GM19239 (cell line): ENCODE results near the gene CCDC148.
"Not testable (repeated sequence)": the region's sequence is repeated elsewhere in the genome, so short reads cannot be mapped to it uniquely, and the experiment has no call there.

ENCODE experiments used
- DNase-seq: peaks from one replicate; pipeline ENCODE4 v3.0.0; 2011; ENCODE audit warnings: low spot score; ENCODE audit not compliant: insufficient read length
- FAIRE-seq: peaks from 2 replicates; lab custom pipeline; 2011; peaks lifted over from hg19 to GRCh38; lab: Jason Lieb, UNC

CCDC148 gene

DNA sequence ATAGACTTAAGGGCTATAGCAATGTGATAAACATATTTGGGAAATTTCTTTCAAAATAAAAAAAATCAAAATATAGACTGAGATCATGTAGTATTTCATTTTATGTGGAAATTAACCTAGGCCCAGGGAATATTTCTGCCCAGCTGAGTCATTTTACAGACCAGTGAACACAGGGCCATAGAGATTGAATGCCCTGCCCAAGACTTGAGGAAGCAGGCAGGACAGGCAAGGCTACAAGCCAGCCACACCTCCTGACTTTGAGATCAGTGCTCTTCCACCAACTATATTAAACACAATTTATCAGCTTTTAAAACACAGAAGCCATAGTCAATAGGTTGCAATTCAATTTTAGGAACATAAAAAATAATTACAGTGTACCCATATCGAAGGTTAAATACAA is 12.9 kb downstream of the CCDC148 start:
- no peak for FAIRE-seq
- no peak for DNase-seq

DNA sequence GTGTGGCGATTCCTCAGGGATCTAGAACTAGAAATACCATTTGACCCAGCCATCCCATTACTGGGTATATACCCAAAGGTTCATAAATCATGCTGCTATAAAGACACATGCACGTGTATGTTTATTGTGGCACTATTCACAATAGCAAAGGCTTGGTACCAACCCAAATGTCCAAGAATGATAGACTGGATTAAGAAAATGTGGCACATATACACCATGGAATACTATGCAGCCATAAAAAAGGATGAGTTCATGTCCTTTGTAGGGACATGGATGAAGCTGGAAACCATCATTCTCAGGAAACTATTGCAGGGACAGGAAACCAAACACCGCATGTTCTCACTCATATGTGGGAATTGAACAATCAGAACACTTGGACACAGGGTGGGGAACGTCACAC is 17.5 kb downstream of the CCDC148 start:
- DNase-seq, FAIRE-seq: not testable (repeated sequence)

DNA sequence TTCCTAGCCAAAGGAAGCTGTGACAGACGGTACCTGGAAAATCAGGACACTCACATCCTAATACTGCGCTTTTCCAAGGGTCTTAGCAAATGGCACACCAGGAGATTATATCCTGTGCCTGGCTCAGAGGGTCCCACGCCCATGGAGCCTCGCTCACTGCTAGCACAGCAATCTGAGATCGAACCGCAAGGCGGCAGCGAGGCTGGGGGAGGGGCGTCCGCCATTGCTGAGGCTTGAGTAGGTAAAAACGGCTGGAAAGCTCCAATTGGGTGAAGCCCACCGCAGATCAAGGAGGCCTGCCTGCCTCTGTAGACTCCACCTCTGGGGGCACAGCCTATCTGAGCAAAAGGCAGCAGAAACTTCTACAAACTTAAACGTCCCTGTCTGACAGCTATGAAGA is 22.8 kb downstream of the CCDC148 start:
- DNase-seq, FAIRE-seq: not testable (repeated sequence)

DNA sequence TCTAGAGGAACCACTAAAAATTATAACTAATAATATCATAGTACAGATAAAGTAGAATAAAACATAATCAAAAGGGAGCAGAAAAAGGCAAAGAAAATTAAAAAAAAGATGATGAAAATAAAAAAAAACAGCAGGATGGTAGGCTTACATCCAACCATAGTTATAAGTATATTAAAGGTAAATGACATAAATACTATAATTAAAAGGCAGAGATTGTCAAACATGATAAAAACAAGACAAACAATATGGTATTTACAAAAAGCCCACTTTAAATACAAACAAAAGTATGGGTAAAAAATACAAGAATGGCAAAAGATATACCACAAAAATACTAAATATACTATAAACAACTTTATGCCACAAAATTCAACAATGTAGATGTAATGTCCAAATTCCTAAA is 24.4 kb downstream of the CCDC148 start:
- DNase-seq, result no peak
- no peak for FAIRE-seq

DNA sequence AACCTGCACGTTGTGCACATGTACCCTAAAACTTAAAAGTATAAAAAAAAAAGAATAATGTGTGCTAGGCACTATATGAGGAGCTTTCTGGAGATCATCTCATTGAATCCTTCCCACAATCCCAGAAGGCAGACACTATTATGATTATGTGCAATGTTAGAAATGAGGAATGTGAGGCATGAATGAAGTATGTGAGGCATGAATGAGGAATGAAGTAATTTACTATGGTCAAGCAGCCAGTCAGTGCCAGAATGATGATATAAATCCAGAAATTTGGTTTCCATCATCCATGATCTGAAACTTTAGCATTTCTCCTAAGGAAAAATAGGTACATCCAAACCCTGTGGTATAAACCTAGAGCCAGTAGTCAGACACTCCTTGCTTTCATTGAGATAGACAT is 42.0 kb downstream of the CCDC148 start:
- DNase-seq, result no peak
- no peak for FAIRE-seq

DNA sequence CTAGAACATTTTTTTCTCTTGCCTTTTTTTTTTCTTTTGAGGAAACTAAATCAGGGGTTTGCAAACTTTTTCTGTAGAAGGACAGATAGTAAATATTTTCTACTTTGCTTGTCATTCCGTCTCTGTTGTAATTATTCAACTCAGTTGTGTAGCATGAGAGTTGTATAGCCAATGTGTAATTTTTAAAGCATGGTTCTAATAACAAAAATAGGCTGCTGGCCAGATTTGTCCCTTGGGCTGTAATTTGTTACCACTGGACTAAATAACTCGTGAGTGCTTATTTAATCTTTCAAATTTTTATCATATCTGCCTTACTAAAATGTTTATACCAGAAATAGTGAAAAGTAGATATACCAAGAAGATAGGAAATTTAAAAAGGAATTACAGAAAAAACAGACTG is 43.0 kb downstream of the CCDC148 start:
- FAIRE-seq (no peak), DNase-seq (no peak)

DNA sequence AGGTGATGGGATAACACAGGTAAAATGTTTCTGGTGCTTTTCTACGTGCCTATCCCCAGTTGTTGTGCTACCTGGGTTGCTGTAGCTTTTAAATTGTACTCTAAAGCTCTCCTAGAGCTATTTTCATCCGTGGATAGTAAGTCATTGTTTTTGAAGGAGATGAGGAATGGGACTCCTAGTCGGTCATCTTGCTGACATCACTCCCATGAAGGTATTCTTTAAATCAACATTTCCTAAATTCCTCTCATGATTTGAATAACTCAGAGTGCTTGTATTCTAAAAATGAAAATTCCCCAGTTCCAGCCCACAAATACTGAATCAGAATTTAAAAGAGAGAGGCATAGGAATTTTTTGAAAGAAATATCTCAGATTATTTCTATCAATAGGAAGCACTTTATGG is 44.3 kb downstream of the CCDC148 start:
- FAIRE-seq (no peak), DNase-seq (no peak)

DNA sequence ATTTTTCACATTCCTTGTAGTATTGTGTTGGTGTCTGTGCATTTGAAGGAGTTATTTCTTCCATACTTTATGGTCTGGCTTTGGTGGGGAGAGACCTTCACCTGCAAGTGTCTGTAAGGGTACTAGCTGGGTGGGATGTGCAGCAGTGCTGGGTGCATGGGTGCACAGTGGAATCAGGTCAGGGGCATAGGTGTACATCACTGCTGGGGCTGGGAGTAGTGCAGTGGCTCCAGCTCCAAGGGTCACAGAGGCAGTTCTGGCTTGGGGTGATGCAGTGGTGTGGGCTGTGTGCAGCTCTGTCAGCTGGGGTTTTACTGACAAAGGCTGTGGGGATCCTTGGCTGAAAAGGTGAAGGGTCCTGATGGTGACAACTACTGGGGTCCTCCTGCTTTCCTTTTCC is 44.8 kb downstream of the CCDC148 start:
- FAIRE-seq (no peak), DNase-seq (no peak)

DNA sequence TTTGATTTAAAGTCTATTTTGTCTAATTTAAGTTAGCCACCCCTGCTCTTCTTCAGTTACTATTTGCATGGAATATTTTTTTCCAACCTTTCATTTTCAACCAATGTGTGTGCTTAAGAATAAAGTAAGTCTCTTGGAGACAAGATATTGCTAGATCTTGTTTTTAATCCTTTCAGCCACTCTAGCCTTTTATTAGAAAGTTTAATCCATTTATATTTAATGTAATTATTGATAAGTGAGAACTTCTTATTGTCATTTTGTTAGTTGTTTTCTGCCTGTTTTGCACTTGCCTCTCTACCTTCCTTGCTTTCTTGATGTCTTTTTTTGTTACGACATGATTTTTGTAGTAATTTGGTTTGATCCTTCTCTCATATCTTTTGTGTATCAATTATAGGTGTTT is 46.4 kb downstream of the CCDC148 start:
- DNase-seq (no peak), FAIRE-seq (no peak)

DNA sequence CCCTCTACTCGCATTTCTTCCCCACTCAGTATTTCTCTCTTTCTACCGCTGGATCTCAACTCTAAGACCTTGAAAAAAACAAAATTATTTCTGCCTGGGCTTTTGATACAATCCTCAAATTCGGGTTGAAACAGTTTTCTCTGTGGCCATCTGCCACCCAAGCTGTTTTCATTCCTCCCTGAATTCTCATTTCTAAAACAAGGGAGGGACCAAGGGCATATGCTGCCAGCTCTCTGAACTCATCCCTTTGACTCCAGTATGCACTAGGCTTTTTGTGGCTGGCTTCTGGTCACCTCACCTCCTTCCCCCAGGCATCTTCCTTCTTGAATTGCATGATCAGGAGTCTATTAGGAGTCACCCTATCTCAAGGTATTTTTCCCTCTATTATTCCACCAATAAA is 49.5 kb downstream of the CCDC148 start:
- no peak for DNase-seq
- FAIRE-seq, result no peak

DNA sequence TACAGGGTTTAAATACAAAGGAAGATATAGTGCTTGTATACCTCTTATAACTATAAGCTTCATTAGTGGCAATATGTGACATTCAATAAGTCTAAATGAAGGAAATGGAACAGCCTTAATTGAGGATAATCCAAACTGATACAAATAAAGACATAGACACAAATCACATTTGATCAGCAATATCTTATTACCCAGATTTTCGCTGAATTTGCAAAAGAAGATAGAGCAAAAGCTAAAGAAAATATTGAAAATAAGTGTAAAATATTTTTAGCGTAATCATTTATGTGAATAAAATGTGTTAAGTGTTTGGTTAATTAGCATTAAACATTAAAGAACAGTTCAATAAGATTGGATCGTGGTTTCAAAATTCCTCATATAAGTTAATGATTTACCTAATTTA is 51.2 kb downstream of the CCDC148 start:
- DNase-seq (no peak), FAIRE-seq (no peak)

DNA sequence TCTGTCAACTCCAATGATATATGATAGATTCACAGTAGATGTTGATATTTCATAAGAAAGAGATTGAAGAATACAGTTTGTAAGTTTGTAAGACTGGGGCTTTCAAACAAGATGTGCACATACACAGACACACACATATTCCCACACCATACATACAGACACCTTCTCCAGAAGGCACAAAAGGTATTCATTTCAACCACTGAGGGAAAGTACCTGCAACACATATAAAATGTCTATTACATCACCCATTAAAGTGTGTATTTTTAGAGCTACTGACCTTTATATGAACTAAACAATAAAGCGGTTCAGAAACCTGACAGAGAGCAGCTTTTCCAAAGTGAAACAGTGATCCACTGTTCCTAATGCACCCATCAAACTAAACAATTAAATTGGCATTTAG is 53.3 kb downstream of the CCDC148 start:
- no peak for DNase-seq
- FAIRE-seq, result no peak

DNA sequence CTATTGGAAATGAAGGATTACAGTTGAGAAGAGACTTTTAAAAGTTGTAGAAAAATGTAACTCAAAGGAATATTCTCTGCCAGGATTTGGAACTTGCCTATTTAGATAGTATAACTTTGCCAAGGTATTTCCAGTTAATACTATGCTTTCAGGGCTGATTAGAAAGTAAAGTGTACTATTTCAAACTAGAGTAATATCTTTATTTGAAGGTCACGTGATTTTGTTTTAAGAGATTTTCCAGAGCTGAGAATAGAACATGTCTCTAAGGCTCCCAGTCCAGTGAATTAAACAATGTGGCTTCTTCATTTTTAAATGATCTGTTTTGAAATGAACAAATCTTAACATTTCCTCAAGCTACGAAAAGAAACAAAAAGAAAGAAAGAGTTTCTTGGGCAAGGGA is 53.9 kb downstream of the CCDC148 start:
- FAIRE-seq (no peak), DNase-seq (no peak)

DNA sequence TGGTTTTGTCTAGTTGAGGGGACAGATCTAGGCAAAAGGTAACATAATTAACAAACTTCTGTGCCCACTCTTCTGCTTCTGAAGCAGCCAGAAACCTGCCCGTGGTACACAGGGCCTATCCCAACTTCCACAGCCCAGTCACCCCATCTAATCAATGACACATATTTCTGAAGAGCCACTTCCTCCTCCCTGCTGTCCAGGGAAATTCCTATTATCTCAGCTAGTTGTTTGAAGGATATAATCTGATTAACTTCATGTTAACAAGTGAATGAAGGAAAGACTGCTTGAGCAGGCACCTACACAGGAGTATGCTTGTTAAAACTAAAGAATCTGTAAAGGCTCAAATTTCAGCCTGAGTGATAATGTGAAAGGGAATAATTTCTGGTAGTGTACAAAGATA is 61.4 kb downstream of the CCDC148 start:
- FAIRE-seq, result no peak
- no peak for DNase-seq

DNA sequence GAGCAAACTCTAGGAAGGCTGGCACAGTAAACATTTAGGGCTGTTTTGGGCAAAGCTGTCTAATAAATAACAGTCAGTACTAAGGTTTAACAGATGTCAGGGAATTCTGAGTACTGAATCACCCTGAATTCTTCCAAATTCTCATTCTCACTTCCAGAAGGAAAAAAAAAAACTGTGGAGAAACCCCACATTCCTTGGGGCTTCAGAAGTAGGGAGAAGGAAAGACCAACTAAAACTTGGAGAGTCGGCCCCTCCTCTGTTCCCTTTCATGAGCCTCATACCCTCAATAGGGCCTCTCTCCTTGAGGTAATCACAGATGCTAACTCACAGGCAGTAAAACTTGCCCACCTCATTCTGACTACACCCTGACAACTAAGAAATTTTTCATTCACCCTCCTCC is 62.1 kb downstream of the CCDC148 start:
- DNase-seq (no peak), FAIRE-seq (no peak)

DNA sequence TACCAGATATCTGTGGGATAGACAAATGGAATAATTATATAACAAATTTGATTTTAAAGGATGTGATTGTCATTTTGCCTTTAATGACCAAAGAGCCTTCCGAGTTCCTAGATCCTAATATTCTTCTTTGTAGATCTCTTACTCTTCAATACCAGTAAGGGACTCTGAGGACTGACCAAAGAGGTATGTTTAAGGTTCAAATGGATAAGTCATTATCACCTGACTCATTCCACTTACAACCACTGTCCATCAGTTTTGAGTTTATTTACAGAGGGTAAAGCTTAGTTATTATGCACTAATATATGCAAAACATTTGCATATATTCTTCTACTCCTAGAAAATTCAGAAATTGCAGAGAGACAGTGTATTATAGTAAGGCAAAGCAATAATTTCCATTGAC is 62.7 kb downstream of the CCDC148 start:
- no peak for FAIRE-seq
- no peak for DNase-seq

DNA sequence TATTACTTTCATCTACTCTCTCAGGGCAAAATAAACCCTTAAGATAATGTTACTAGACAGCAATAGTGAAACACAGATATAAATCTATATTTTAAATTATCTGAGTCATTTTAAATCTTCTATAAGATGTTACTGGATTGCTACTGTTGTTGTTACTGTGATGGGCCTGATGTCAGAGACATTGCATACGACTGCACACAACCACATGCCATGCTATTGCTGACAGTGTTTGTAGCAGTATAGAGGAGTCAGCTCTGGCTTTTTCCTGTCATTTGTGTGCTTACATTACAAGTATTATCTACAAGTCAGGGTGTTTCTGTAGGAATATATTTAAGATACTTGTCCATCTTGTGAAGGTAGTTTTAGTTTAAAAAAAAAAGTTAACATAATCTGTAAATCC is 63.9 kb downstream of the CCDC148 start:
- FAIRE-seq, result no peak

DNA sequence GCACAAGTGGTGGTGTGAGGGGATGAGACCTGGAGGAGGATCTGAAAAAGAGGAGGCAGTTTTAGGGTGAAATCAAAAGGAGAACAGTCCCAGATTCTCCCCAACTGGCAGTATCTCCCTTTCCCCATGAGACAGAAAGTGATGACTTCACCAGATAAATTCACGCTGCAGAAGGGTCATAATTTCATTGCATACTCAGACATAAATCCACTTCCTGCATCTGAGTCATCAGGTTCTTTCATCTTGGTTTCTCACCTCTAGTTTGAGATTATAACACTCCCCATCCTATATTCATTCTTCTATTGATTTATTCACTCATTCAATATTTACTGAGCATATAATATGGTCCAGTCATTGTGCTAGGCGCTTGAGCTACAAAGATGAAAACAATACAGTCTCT is 64.7 kb downstream of the CCDC148 start:
- FAIRE-seq, result no peak
- DNase-seq, result no peak

More for the DNA sequence above, 63.9 kb downstream of the CCDC148 start:
- DNase-seq, result no peak

DNA sequence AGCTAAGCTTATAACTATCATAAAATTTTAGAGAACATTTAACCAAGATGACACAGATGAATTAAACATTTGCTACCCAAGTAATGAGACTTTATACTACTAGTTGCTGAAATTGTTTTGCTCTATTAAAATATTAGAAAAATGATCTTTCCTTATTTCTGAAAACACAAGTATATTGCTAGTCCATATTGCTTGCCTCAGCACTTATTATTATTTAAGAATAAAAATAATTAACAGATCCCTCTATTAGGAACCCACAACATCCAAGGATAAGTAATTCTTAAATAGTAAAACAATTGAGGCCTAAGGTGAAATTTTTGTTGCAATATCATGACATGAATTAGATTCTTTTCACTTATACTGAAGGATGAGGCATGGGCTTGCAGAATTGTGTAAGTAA is 65.2 kb downstream of the CCDC148 start:
- FAIRE-seq (no peak), DNase-seq (no peak)

DNA sequence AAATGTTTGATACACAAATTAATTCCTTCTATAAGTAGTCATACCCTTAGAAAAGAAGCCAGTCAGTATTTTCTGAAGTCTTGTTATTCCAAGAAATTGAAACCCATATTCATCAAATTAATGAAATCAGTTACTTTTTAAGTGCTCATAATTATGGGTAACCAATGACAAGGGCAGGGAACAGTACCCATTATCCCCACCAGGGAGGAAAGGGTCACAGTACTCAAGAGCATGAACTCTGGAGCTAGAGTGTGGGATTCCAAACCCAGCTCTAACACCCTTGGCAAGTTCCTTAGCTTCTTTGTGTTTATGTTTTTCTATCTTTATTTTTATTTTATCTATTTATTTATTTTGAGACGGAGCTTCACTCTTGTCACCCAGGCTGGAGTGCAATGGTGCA is 68.4 kb downstream of the CCDC148 start:
- FAIRE-seq (no peak), DNase-seq (no peak)

DNA sequence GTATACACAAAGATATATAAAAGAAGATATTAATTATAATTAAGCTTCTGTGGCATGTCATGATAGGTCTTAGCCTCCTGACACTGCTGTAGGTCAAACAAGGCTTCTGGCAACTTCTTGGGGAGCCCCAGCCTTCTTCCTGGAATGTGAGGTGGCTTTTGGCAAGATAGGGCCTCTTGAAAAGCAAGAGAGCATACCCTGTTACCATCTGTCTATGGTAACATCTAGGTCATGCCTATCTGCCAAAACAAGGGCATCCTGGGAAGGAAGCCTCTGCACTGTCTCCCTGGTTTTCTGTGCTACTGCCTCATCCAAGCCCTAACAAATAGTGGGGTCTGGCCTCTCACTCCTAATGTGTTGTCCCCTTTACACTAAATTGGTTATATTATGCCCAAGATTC is 70.9 kb downstream of the CCDC148 start:
- DNase-seq, result no peak
- no peak for FAIRE-seq

DNA sequence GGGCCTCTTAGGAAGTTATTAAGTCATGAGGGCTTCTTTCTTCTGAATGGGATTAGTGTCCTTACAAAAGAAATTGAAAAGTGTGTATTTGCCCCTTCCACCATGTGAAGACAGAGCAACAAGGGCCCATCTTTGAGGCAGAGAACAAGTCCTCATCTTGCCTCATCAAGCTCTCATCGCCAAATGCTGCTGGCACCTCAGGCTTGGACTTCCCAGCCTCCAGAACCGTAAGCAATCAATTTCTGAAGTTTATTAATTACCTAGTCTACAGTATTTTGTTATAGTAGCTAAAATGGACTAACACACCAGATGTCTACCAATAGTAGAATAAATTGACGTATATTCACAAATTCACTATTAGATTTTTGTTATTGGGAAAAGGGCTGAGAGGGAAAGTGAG is 74.6 kb downstream of the CCDC148 start:
- no peak for DNase-seq
- FAIRE-seq, result no peak

DNA sequence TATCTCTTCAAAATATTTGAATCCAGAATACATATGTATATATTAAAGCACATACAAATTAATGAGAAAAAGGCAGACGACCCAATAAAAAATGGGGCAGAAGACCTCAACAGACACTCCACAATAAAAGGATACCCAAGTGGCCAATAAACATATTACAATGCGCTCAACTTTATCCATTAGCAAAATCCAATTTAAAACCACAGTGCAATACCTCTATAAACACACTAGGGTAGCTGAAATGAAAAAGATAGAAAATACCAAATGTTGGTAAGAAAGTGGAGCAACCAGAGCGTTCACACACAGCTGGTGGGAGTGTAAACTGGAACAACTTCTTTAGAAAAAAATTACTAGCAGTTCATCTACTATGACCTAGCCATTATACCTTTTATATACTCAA is 75.3 kb downstream of the CCDC148 start:
- FAIRE-seq (no peak), DNase-seq (no peak)
